WTC11 (cell line): Measurements from ENCODE around the gene AP1G1. TPM values are rescaled to one million over a fixed set of nuclear protein-coding genes. Genes with fewer than 3 reads are reported as not detected.
"Not testable (repeated sequence)": the region's sequence is repeated elsewhere in the genome, so short reads cannot be mapped to it uniquely, and the experiment has no call there.

ENCODE experiments used
- ATAC-seq: fragments of 200-7000 bp; cut with Tn5 transposase; 2 replicates; pipeline ENCODE4 v1.10.0; 2021; ENCODE audit warnings: mild to moderate bottlenecking, moderate library complexity
- CTCF ChIA-PET: fragments of 300-600 bp; sonication (Branson Sonifier 250); formaldehyde crosslinking; loops from one replicate; lab custom pipeline; 2021; ENCODE audit warnings: antibody characterized with exemption; lab: Charles Lee
- POLR2A ChIA-PET: fragments of 350-600 bp; sonication (Branson Sonifier 250); formaldehyde crosslinking; loops from one replicate; lab custom pipeline; 2021; ENCODE audit warnings: antibody characterized with exemption; lab: Charles Lee
- DNase-seq: peaks from one replicate; pipeline ENCODE4 v3.0.0; 2021; ENCODE audit warnings: low spot score
- H3K27ac Mint-ChIP-seq: 2 replicates; pipeline ENCODE4 v1.8.0; 2021; ENCODE audit warnings: mixed read lengths
- H3K27me3 Mint-ChIP-seq: 2 replicates; pipeline ENCODE4 v1.8.0; 2021; ENCODE audit warnings: low read depth, mild to moderate bottlenecking, moderate library complexity, mixed read lengths
- H3K36me3 Mint-ChIP-seq: 2 replicates; pipeline ENCODE4 v1.8.0; 2021; ENCODE audit warnings: mixed read lengths
- H3K4me1 Mint-ChIP-seq: 2 replicates; pipeline ENCODE4 v1.8.0; 2022; ENCODE audit warnings: mixed read lengths
- H3K4me3 Mint-ChIP-seq: 2 replicates; pipeline ENCODE4 v1.8.0; 2021; ENCODE audit warnings: mild to moderate bottlenecking, moderate library complexity, mixed read lengths
- H3K9me3 Mint-ChIP-seq: 2 replicates; pipeline ENCODE4 v1.8.0; 2021; ENCODE audit warnings: mixed read lengths
- ATF6 ChIP-seq: sonication (generic); formaldehyde crosslinking; IDR thresholded peaks from 2 replicates; pipeline ENCODE4 v1.8.1; 2023; ENCODE audit warnings: mild to moderate bottlenecking, missing genetic modification reagents
- CBFB ChIP-seq: sonication (generic); formaldehyde crosslinking; IDR thresholded peaks from 2 replicates; pipeline ENCODE4 v1.8.1; 2022; ENCODE audit warnings: mild to moderate bottlenecking, low read depth, missing genetic modification reagents
- CREB1 ChIP-seq: sonication (generic); formaldehyde crosslinking; IDR thresholded peaks from 2 replicates; pipeline ENCODE4 v1.8.0; 2023; ENCODE audit warnings: mild to moderate bottlenecking, missing genetic modification reagents
- CTCF ChIP-seq: fragments of 200-600 bp; IDR thresholded peaks from 2 replicates; pipeline ENCODE4 v1.8.0; 2022; ENCODE audit warnings: antibody characterized with exemption
- E2F5 ChIP-seq: sonication (generic); formaldehyde crosslinking; IDR thresholded peaks from 2 replicates; pipeline ENCODE4 v1.8.1; 2022; ENCODE audit warnings: mild to moderate bottlenecking, moderate library complexity, missing genetic modification reagents
- ERG ChIP-seq: fragments of 250-450 bp; sonication (Bioruptor Pico); IDR thresholded peaks from 2 replicates; pipeline ENCODE4 v1.8.0; 2021; ENCODE audit warnings: mild to moderate bottlenecking
- GTF2I ChIP-seq: fragments of 250-450 bp; sonication (Bioruptor Pico); conservative IDR thresholded peaks from 2 replicates; pipeline ENCODE4 v1.4.0; 2021; ENCODE audit warnings: mild to moderate bottlenecking
- HMGA2 ChIP-seq: fragments of 250-450 bp; sonication (Bioruptor Pico); IDR thresholded peaks from 2 replicates; pipeline ENCODE4 v1.4.0; 2021; ENCODE audit warnings: mild to moderate bottlenecking, moderate library complexity
- IRF2 ChIP-seq: sonication (generic); formaldehyde crosslinking; IDR thresholded peaks from 2 replicates; pipeline ENCODE4 v1.8.0; 2022; ENCODE audit warnings: low read depth, missing genetic modification reagents, borderline replicate concordance
- KAT7 ChIP-seq: sonication (generic); formaldehyde crosslinking; IDR thresholded peaks from 2 replicates; pipeline ENCODE4 v1.8.1; 2023; ENCODE audit warnings: missing genetic modification reagents, mild to moderate bottlenecking, borderline replicate concordance
- NFE2L1 ChIP-seq: sonication (generic); formaldehyde crosslinking; IDR thresholded peaks from 2 replicates; pipeline ENCODE4 v1.8.1; 2023; ENCODE audit warnings: missing genetic modification reagents
- NR1H2 ChIP-seq: sonication (generic); formaldehyde crosslinking; IDR thresholded peaks from 2 replicates; pipeline ENCODE4 v1.9.0; 2021; ENCODE audit warnings: mild to moderate bottlenecking, moderate library complexity, missing genetic modification reagents
- SP1 ChIP-seq: sonication (generic); formaldehyde crosslinking; conservative IDR thresholded peaks from 2 replicates; pipeline ENCODE4 v1.8.1; 2022; ENCODE audit warnings: missing genetic modification reagents
- TEAD1 ChIP-seq: sonication (generic); formaldehyde crosslinking; IDR thresholded peaks from 2 replicates; pipeline ENCODE4 v1.8.0; 2022; ENCODE audit warnings: mild to moderate bottlenecking, missing genetic modification reagents
- TEAD4 ChIP-seq: sonication (generic); formaldehyde crosslinking; IDR thresholded peaks from 2 replicates; pipeline ENCODE4 v1.8.0; 2022; ENCODE audit warnings: mild to moderate bottlenecking, missing genetic modification reagents
- TP53 ChIP-seq: sonication (generic); formaldehyde crosslinking; IDR thresholded peaks from 2 replicates; pipeline ENCODE4 v1.8.1; 2023; ENCODE audit warnings: mild to moderate bottlenecking, missing genetic modification reagents
- ZMAT4 ChIP-seq: fragments of 250-450 bp; sonication (Bioruptor Pico); IDR thresholded peaks from 2 replicates; pipeline ENCODE4 v1.9.0; 2021; ENCODE audit warnings: mild to moderate bottlenecking
- ZNF281 ChIP-seq: sonication (generic); formaldehyde crosslinking; IDR thresholded peaks from 2 replicates; pipeline ENCODE4 v1.8.0; 2023; ENCODE audit warnings: mild to moderate bottlenecking, missing genetic modification reagents
- ZNF396 ChIP-seq: fragments of 250-450 bp; sonication (Bioruptor Pico); IDR thresholded peaks from 2 replicates; pipeline ENCODE4 v1.8.0; 2021; ENCODE audit warnings: mild to moderate bottlenecking, moderate library complexity, borderline replicate concordance
- total RNA-seq: library from RNA; stranded (reverse); gene quantifications from 3 replicates; pipeline ENCODE4 v1.2.3, GENCODE V29; 2021

Gene AP1G1
- total RNA-seq, 1 experiment from 2014 or later, result 72.4 TPM

GRCh38 chr16:71794018-71794417 lies 14.6 kb downstream of the AP1G1 start (continued):
- TF ChIP-seq ERG (no peak), E2F5 (CRISPR knock-in tag) (no peak), KAT7 (no peak)

- H3K9me3 Mint-ChIP-seq, result peaks cover 3% of the 10 kb centered on the region; the same call in 1 of the 2 replicates
- peak overlapping the region; percentile 86 for H3K27ac Mint-ChIP-seq
- CTCF ChIA-PET, result no interaction called here
- H3K36me3 Mint-ChIP-seq, result peaks cover 21% of the 10 kb centered on the region
- TF ChIP-seq NR1H2 (CRISPR knock-in tag) (no peak), ATF6 (no peak), HMGA2 (CRISPR knock-in tag) (no peak), ZMAT4 (CRISPR knock-in tag) (no peak), SP1 (CRISPR knock-in tag) (no peak), TEAD1 (CRISPR knock-in tag) (no peak), TEAD4 (no peak), ZNF281 (CRISPR knock-in tag) (no peak), GTF2I (no peak), IRF2 (no peak), TP53 (CRISPR knock-in tag) (no peak), NFE2L1 (CRISPR knock-in tag) (no peak), CBFB (CRISPR knock-in tag) (no peak), ZNF396 (CRISPR knock-in tag) (no peak), CTCF (no peak), CREB1 (CRISPR knock-in tag) (no peak)
- H3K27me3 Mint-ChIP-seq, result no peaks in the 10 kb centered on the region
- H3K4me3 Mint-ChIP-seq, result no peak overlapping the region
- ATAC-seq, result no peak
- no peak for DNase-seq
- POLR2A ChIA-PET, result no interaction called here
- H3K4me1 Mint-ChIP-seq, result no peaks in the 10 kb centered on the region
Observed at GRCh38 chr16:71792176-71792575, 16.5 kb downstream of the AP1G1 start.

GRCh38 chr16:71790329-71790728 lies 18.3 kb downstream of the AP1G1 start:
- peaks cover 21% of the 10 kb centered on the region for H3K36me3 Mint-ChIP-seq
- H3K27ac Mint-ChIP-seq, ATAC-seq, H3K4me1 Mint-ChIP-seq, DNase-seq, H3K4me3 Mint-ChIP-seq, H3K9me3 Mint-ChIP-seq, POLR2A ChIA-PET, H3K27me3 Mint-ChIP-seq: not testable (repeated sequence)
- CTCF ChIA-PET, result interaction anchor here (1.1 kb wide), 1 partner anchor 10 kb away, joined by 7 read pairs; no protein-coding TSS in a partner anchor
